ENCODE data around the gene CDH24. TPM values are rescaled to one million over a fixed set of nuclear protein-coding genes. Genes with fewer than 3 reads are reported as not detected.

CDH24 gene
- total and polyA plus RNA-seq, 2 of the 8 experiments (the other 6 are each of a cell fraction or from before 2014, with no cell fraction given): 18.1 to 27.6 TPM

DNA sequence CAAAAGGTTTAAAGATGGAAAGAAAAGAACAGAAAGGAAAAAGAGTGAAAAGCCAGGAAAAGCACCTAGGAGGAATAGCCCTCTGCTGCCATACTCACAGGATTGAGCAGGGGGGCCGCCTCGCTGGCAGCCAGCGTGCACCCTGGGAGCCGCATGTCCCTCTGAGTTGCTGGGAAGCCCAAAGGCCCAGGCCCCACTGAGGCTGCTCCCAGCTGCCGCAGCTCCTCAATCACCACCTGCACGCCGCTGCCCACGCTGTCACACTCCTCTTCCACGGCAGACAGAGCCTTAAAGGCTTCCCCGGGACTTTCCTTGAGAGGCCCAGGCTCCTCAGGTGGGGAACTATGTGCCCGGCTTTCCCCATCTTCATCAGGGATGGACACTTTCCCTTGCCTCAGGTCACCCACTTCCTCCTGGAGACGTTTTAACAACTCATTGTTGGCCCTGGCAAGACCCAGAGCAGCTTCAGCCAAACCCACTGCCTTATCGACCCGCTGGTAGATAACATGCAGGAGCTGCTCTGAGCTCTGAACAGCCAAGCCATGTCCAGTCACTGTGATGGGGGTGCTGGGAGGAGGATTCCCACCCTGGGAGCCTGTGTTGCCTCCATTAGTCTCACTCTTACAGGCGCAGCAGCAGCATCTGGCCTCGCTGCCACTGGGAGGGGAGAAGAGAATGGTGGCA lies 58.8 kb downstream of the CDH24 start:
- H3K18ac ChIP-seq (ENCODE audit: extremely low read depth, low read length): no peak overlapping the region
- H2AK5ac ChIP-seq (ENCODE audit: low read depth, low read length): no peak overlapping the region
- no peak overlapping the region for H3K14ac ChIP-seq (ENCODE audit: insufficient read length)
- no peak overlapping the region for H2BK12ac ChIP-seq (ENCODE audit: low read depth, low read length)
- H3K23ac ChIP-seq (ENCODE audit: insufficient read length): no peak overlapping the region
- H3K9me3 ChIP-seq (ENCODE audit: insufficient read depth in 2 of 2, low read depth in 1 of 2, low read length in 1 of 2): no peaks in the 10 kb centered on the region
- ChIA-PET CTCF (ENCODE audit: partially characterized antibody) (interaction anchor here (0.8 to 23.0 kb wide), 7 partner anchors 9 to 79 kb away, joined by 3 to 785 read pairs (median 4); partner anchors contain the start of genes CDH24 and PSMB11), POLR2A (ENCODE audit: partially characterized antibody) (interaction anchor here (0.7 to 12.2 kb wide), 5 partner anchors 9 to 1123 kb away, joined by 3 to 133 read pairs (median 3); partner anchors contain the start of genes AJUBA and RBM23)
- H3K36me3 ChIP-seq (ENCODE audit: control insufficient read depth in 2 of 4, insufficient read depth in 4 of 4, low read length in 3 of 4): no peaks in the 10 kb centered on the region
- H4K91ac ChIP-seq (replicated peaks; ENCODE audit: insufficient read length, low read length): no peak overlapping the region
- no peak overlapping the region for H2BK5ac ChIP-seq (ENCODE audit: low read depth, low read length)
- DNase-seq (ENCODE audit: low read depth in 1 of 2, low spot score in 2 of 2): no peak
- no peaks in the 10 kb centered on the region; the same call in 1 of the 2 replicates for H3K79me1 ChIP-seq (ENCODE audit: low read depth, low read length)
- peaks cover 0 to 5% (median 2%) of the 10 kb centered on the region in 4 experiments; a peak in 2 of 7 replicates for H3K4me1 ChIP-seq (replicated peaks in 1 of 4; ENCODE audit: control insufficient read depth in 3 of 4, insufficient read depth in 4 of 4, low read length in 3 of 4)
- H2BK15ac ChIP-seq (ENCODE audit: low read length): no peak overlapping the region
- H4K20me1 ChIP-seq (replicated peaks in 1 of 2; ENCODE audit: control insufficient read depth in 1 of 2, insufficient read depth in 2 of 2, low read length in 2 of 2): no peaks in the 10 kb centered on the region
- no peak overlapping the region for H3K27ac ChIP-seq (ENCODE audit: low read depth, low read length)
- H3K23me2 ChIP-seq (ENCODE audit: low read depth, low read length): no peaks in the 10 kb centered on the region; the same call in 1 of the 2 replicates
- no peak overlapping the region for H2AFZ ChIP-seq (ENCODE audit: low read length)
- no peak overlapping the region for H3K4me2 ChIP-seq (ENCODE audit: insufficient read depth in 1 of 2, low read depth in 2 of 2, low read length in 2 of 2)
- H3K4me3 ChIP-seq (ENCODE audit: extremely low read depth in 1 of 4, insufficient read depth in 2 of 4, low read depth in 3 of 4, low read length in 4 of 4): no peak overlapping the region
- no peak overlapping the region for H3K56ac ChIP-seq (replicated peaks; ENCODE audit: insufficient read length, low read depth, low read length)
- H3K27me3 ChIP-seq (replicated peaks in 1 of 4; ENCODE audit: control insufficient read depth in 3 of 4, extremely low read depth in 1 of 4, insufficient read depth in 3 of 4, low read length in 3 of 4): no peaks in the 10 kb centered on the region
- H3K79me2 ChIP-seq (ENCODE audit: control insufficient read depth in 1 of 2, insufficient read depth in 2 of 2, low read length in 2 of 2): no peaks in the 10 kb centered on the region
- H3K4ac ChIP-seq (replicated peaks; ENCODE audit: insufficient read length, low read depth, low read length): no peak overlapping the region
- WGBS, 2 experiments (ENCODE audit: extremely low coverage in 1 of 2, insufficient coverage in 1 of 2, insufficient read length in 1 of 2, insufficient replicate concordance in 2 of 2, low coverage in 1 of 2, low lambda C conversion rate in 2 of 2, missing lambda C conversion rate in 1 of 2): 91% methylated on average over 16 of the region's 16 CpGs; no CpG with 5 or more reads in 1 of the 2 experiments
- FAIRE-seq: no peak
- no peak overlapping the region for H3K9ac ChIP-seq (replicated peaks in 1 of 4; ENCODE audit: extremely low read depth in 1 of 4, low read depth in 3 of 4, low read length in 3 of 4)
- no peak overlapping the region for H2BK20ac ChIP-seq (ENCODE audit: low read length)
- H2BK120ac ChIP-seq (replicated peaks; ENCODE audit: low read depth, low read length): no peak overlapping the region
- no peak overlapping the region for H4K8ac ChIP-seq (ENCODE audit: extremely low read depth, insufficient read depth, low read length)
- no peak overlapping the region for H4K5ac ChIP-seq (ENCODE audit: insufficient read length, low read depth, low read length)
- no peak for TF ChIP-seq SUZ12 (IDR thresholded peaks at IDR 0.05; ENCODE audit: low read length)

Measured in H1 (cell line).